ENCODE results near the gene ATP8B1.

DNA sequence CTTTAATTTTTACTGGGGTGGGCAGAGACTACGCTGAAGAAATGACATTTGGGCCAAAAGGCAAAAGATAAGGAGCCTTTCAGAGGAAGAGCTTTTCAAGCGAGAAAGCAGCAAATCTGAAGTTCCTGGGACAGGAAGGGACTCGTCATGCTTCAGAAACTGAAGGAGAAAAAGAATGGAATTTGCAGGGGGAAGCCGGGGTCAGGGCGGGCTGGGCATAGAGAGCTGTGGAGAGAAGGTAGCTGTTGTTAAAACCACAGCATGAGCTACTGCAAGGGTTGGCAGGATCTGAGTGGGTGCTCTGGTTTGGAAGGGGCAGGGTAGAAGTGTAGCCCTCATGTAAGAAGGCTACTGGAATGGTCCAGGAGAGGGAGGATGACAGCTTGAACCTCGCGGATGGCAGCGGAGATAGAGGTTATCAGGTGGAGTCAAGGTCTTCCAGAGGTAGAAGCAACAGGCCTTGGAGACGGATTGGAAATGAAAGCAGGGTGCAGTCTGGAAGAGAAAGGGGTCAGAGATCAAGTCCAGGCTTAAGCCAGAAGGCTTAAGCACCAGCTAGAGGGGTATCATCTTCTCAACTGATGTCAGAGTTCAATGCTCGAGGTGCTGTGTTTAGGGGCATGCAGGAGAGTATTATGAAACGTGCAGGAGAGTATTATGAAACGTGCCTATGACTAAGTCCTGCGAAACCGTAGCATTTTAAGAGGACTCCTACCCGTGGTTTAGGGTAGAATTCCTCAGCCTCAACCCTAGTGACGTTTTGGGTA is 18.9 kb downstream of the ATP8B1 start:
- TF ChIP-seq, protein P1, sequence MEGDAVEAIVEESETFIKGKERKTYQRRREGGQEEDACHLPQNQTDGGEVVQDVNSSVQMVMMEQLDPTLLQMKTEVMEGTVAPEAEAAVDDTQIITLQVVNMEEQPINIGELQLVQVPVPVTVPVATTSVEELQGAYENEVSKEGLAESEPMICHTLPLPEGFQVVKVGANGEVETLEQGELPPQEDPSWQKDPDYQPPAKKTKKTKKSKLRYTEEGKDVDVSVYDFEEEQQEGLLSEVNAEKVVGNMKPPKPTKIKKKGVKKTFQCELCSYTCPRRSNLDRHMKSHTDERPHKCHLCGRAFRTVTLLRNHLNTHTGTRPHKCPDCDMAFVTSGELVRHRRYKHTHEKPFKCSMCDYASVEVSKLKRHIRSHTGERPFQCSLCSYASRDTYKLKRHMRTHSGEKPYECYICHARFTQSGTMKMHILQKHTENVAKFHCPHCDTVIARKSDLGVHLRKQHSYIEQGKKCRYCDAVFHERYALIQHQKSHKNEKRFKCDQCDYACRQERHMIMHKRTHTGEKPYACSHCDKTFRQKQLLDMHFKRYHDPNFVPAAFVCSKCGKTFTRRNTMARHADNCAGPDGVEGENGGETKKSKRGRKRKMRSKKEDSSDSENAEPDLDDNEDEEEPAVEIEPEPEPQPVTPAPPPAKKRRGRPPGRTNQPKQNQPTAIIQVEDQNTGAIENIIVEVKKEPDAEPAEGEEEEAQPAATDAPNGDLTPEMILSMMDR (IDR thresholded peaks at IDR 0.05), result no peak
- TF ChIP-seq POLR2A (IDR thresholded peaks at IDR 0.05), result no peak

Measured in body of pancreas (tissue), 4 donors.